ENCODE measurements around the gene TBX1. TPM values are rescaled to one million over a fixed set of nuclear protein-coding genes. Genes with fewer than 3 reads are reported as not detected.
A peak's percentile ranks its signal among the peaks of the same experiment; 100 is the strongest.

Gene TBX1
- total and polyA plus RNA-seq, 2 of the 13 experiments (the other 11 are each of a cell fraction or from before 2014, with no cell fraction given): not detected

DNA sequence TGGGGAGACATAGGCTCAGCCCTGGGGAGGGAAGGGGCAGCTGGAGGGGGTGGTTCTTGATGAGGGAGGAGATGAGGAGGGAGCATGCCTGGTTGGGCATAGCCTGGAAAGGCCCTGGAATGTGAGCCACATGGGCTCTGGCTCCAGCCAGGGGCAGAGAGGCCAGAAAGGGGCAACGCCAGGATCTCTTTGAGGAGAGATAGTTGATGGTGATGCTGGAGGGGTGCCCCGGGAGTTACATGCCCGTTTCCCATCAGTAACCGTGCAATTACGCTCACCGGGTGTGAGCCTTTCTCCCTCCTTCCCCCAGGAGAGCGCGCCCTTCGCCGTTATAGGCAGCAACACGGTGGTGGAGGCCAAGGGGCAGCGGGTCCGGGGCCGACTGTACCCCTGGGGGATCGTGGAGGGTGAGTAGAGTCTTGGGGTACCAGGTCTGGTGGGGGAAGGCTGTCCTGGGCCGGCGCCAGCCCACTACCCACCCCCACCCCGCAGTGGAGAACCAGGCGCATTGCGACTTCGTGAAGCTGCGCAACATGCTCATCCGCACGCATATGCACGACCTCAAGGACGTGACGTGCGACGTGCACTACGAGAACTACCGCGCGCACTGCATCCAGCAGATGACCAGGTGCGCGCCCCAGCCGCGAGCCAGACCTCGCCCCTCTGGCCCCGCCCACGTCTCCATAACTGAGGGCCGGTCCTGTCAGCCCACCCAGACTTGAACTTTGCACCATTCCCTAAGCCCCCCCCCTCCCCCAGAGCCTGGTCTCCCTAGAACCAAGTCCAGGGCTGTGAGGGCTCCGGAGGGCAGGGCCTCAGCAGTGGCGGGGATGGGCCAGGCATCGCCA lies 39.0 kb upstream of the TBX1 start (continued):
- TF ChIP-seq, protein P1, sequence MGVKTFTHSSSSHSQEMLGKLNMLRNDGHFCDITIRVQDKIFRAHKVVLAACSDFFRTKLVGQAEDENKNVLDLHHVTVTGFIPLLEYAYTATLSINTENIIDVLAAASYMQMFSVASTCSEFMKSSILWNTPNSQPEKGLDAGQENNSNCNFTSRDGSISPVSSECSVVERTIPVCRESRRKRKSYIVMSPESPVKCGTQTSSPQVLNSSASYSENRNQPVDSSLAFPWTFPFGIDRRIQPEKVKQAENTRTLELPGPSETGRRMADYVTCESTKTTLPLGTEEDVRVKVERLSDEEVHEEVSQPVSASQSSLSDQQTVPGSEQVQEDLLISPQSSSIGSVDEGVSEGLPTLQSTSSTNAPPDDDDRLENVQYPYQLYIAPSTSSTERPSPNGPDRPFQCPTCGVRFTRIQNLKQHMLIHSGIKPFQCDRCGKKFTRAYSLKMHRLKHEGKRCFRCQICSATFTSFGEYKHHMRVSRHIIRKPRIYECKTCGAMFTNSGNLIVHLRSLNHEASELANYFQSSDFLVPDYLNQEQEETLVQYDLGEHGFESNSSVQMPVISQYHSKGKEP (CRISPR knock-in tag; IDR thresholded peaks at IDR 0.05): no peak
- TF ChIP-seq, protein P2, sequence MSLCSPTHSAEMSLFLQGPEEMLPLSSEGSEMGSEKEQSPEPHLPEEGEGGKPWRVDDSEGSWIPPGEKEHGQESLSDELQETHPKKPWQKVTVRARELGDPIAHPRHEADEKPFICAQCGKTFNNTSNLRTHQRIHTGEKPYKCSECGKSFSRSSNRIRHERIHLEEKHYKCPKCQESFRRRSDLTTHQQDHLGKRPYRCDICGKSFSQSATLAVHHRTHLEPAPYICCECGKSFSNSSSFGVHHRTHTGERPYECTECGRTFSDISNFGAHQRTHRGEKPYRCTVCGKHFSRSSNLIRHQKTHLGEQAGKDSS (CRISPR knock-in tag; IDR thresholded peaks at IDR 0.05; ENCODE audit: borderline replicate concordance, low read depth): no peak
- no peak for TF ChIP-seq ZNF382 (CRISPR knock-in tag; IDR thresholded peaks at IDR 0.05; ENCODE audit: borderline replicate concordance)
- TF ChIP-seq ZNF317 (CRISPR knock-in tag; IDR thresholded peaks at IDR 0.05): no peak
- no peak for TF ChIP-seq GATA4 (IDR thresholded peaks at IDR 0.05; ENCODE audit: borderline replicate concordance, low read depth)
- 0 out of 2 replicates have a peak, but pooled peaks have one; percentile 4 for TF ChIP-seq CREB1 (IDR thresholded peaks at IDR 0.05)
- no peak for TF ChIP-seq CREB1 (CRISPR knock-in tag; IDR thresholded peaks at IDR 0.05)
- TF ChIP-seq ZNF703 (CRISPR knock-in tag; IDR thresholded peaks at IDR 0.05; ENCODE audit: borderline replicate concordance): no peak
- TF ChIP-seq MIER2 (CRISPR knock-in tag; IDR thresholded peaks at IDR 0.05): no peak
- TF ChIP-seq, protein P3, sequence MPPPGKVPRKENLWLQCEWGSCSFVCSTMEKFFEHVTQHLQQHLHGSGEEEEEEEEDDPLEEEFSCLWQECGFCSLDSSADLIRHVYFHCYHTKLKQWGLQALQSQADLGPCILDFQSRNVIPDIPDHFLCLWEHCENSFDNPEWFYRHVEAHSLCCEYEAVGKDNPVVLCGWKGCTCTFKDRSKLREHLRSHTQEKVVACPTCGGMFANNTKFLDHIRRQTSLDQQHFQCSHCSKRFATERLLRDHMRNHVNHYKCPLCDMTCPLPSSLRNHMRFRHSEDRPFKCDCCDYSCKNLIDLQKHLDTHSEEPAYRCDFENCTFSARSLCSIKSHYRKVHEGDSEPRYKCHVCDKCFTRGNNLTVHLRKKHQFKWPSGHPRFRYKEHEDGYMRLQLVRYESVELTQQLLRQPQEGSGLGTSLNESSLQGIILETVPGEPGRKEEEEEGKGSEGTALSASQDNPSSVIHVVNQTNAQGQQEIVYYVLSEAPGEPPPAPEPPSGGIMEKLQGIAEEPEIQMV (CRISPR knock-in tag; IDR thresholded peaks at IDR 0.05; ENCODE audit: low read depth): no peak
- 0 out of 2 replicates have a peak, but pooled peaks have one; percentile 16 for TF ChIP-seq EED (CRISPR knock-in tag; IDR thresholded peaks at IDR 0.05)
- no peak for TF ChIP-seq CREM (IDR thresholded peaks at IDR 0.05)
- TF ChIP-seq CREM (CRISPR knock-in tag; IDR thresholded peaks at IDR 0.05): no peak
- TF ChIP-seq, protein P4, sequence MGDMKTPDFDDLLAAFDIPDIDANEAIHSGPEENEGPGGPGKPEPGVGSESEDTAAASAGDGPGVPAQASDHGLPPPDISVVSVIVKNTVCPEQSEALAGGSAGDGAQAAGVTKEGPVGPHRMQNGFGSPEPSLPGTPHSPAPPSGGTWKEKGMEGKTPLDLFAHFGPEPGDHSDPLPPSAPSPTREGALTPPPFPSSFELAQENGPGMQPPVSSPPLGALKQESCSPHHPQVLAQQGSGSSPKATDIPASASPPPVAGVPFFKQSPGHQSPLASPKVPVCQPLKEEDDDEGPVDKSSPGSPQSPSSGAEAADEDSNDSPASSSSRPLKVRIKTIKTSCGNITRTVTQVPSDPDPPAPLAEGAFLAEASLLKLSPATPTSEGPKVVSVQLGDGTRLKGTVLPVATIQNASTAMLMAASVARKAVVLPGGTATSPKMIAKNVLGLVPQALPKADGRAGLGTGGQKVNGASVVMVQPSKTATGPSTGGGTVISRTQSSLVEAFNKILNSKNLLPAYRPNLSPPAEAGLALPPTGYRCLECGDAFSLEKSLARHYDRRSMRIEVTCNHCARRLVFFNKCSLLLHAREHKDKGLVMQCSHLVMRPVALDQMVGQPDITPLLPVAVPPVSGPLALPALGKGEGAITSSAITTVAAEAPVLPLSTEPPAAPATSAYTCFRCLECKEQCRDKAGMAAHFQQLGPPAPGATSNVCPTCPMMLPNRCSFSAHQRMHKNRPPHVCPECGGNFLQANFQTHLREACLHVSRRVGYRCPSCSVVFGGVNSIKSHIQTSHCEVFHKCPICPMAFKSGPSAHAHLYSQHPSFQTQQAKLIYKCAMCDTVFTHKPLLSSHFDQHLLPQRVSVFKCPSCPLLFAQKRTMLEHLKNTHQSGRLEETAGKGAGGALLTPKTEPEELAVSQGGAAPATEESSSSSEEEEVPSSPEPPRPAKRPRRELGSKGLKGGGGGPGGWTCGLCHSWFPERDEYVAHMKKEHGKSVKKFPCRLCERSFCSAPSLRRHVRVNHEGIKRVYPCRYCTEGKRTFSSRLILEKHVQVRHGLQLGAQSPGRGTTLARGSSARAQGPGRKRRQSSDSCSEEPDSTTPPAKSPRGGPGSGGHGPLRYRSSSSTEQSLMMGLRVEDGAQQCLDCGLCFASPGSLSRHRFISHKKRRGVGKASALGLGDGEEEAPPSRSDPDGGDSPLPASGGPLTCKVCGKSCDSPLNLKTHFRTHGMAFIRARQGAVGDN (CRISPR knock-in tag; IDR thresholded peaks at IDR 0.05): peak; percentile 39
- TF ChIP-seq RFX1 (IDR thresholded peaks at IDR 0.05): no peak
- no peak for TF ChIP-seq HNRNPH1 (optimal IDR thresholded peaks at IDR 0.05; ENCODE audit: low read depth, low read length)
- TF ChIP-seq, protein P5, sequence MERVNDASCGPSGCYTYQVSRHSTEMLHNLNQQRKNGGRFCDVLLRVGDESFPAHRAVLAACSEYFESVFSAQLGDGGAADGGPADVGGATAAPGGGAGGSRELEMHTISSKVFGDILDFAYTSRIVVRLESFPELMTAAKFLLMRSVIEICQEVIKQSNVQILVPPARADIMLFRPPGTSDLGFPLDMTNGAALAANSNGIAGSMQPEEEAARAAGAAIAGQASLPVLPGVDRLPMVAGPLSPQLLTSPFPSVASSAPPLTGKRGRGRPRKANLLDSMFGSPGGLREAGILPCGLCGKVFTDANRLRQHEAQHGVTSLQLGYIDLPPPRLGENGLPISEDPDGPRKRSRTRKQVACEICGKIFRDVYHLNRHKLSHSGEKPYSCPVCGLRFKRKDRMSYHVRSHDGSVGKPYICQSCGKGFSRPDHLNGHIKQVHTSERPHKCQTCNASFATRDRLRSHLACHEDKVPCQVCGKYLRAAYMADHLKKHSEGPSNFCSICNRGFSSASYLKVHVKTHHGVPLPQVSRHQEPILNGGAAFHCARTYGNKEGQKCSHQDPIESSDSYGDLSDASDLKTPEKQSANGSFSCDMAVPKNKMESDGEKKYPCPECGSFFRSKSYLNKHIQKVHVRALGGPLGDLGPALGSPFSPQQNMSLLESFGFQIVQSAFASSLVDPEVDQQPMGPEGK (CRISPR knock-in tag; IDR thresholded peaks at IDR 0.05): peak; percentile 55; the same call in 1 of the 2 replicates
- no peak for TF ChIP-seq PAF1 (CRISPR knock-in tag; IDR thresholded peaks at IDR 0.05)
- TF ChIP-seq ZMYM4 (CRISPR knock-in tag; IDR thresholded peaks at IDR 0.05): no peak
